Suprapubic skin (tissue), 4 donors: Measurements from ENCODE around the gene PCBP4. TPM values are rescaled to one million over a fixed set of nuclear protein-coding genes. Genes with fewer than 3 reads are reported as not detected.

ENCODE experiments used
- DNase-seq, 2 donors: peaks; one replicate each; pipeline ENCODE4 v3.0.0-alpha.2; 2019; ENCODE audit warnings: low spot score in 2 of 2
- H3K27ac ChIP-seq: fragments of 200-600 bp; sonication (generic); one replicate; pipeline ENCODE4 v1.5.1; 2019
- H3K27me3 ChIP-seq: fragments of 200-600 bp; sonication (generic); one replicate; pipeline ENCODE4 v1.5.1; 2019
- H3K36me3 ChIP-seq: fragments of 200-600 bp; sonication (generic); one replicate; pipeline ENCODE4 v1.5.1; 2019
- H3K4me1 ChIP-seq: fragments of 200-600 bp; sonication (generic); one replicate; pipeline ENCODE4 v1.5.1; 2019
- H3K4me3 ChIP-seq: fragments of 200-600 bp; sonication (generic); one replicate; pipeline ENCODE4 v1.5.1; 2019; ENCODE audit warnings: mild to moderate bottlenecking
- H3K9me3 ChIP-seq: fragments of 200-600 bp; sonication (generic); one replicate; pipeline ENCODE4 v1.5.1; 2019
- EP300 ChIP-seq: sonication (generic); formaldehyde crosslinking; IDR thresholded peaks from one replicate; pipeline ENCODE4 v1.6.1; 2017; ENCODE audit warnings: antibody characterized with exemption
- POLR2A ChIP-seq, 2 donors: fragments of 450-650 bp; IDR thresholded peaks; one replicate each; pipeline ENCODE4 v1.6.1; 2017; ENCODE audit warnings: antibody characterized with exemption in 2 of 2, mild to moderate bottlenecking in 2 of 2, moderate library complexity in 2 of 2
- POLR2AphosphoS5 ChIP-seq, 3 donors: sonication (generic); formaldehyde crosslinking; IDR thresholded peaks; one replicate each; pipeline ENCODE4 v1.6.1; 2017; ENCODE audit warnings: antibody characterized with exemption in 3 of 3
- WGBS: methylation state at CpG from one replicate; pipeline ENCODE4 v1.1.5; 2018; 5-methylcytosine and 5-hydroxymethylcytosine counted together
- total RNA-seq, 4 donors: library from RNA; depleted of rRNA; stranded (reverse); fragments of >200 nt; gene quantifications; one replicate each; pipeline ENCODE4 v1.1.0, GENCODE V29; 2016
- TF ChIP-seq, protein P1 (sequence below), 2 donors: fragments of 200-600 bp in 1 of 2; fragments of 450-650 bp in 1 of 2; sonication (generic) in 1 of 2; IDR thresholded peaks; one replicate each; pipeline ENCODE4 v1.5.1; 2016 to 2019; ENCODE audit warnings: antibody characterized with exemption in 2 of 2, mild to moderate bottlenecking in 1 of 2, moderate library complexity in 1 of 2

The PCBP4 gene
- total RNA-seq, 4 donors from 2014 or later = 24.6 to 32.1 (median 28.6) TPM

DNA sequence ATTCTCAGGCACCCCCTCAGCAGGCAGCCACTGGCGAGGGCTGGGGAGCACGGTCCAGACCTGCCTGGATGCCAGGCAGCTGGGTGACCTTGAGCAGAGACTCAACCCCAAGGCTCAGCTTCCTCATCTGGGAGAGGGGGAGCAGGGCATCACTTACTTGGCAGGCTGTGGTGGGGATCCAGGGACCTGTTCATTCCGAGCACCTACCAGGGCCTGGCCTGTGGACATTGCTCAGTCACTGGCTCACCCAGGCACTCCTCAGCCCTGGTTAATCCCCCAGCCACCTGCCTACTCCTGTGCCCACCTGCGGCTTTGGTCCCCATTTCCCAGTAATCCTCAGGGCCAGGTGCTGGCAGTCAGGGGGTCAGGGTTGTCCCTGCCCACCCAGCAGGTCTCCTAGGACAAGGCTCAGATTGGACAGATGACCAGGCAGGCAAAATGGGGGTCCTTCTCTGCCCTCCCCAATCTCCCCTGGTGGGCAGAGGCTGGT is 37.7 kb upstream of the PCBP4 start:
- no peaks in the 10 kb centered on the region for H3K36me3 ChIP-seq

DNA sequence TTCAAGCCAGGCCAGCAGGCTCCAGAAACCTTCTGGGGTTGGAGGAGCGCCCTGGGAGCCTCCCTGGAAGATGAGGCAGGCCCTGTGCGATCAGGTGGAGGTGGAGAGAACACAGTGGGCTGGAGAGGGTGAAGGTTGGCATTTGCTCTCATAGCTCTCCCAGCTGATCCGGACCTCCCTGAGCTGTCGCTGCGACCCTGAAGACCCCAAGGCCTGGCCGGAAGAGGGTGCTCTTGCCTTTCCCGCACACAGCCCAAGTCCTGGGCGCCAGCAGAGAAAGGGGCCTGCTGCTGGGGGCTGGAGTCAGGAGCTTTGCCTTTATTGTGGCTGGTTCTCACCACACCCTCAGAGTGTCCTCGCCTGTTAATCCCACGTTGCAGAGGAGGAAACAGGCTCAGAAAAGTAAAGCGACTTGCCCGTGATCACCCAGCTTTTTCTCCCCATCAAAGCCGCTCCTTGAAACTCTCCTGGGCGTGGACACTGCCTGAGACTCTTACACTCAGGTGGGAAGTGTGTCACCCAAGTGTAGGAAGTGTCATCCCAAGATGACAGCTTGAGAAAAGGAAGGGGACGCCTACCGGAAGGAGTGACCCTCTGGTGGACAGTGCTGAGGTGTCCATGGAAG is 37.0 kb upstream of the PCBP4 start:
- H3K27me3 ChIP-seq = no peaks in the 10 kb centered on the region
- WGBS = 68% methylated on average over 10 of the region's 16 CpGs
- H3K27ac ChIP-seq = no peak overlapping the region
- TF ChIP-seq EP300 (no peak), POLR2A (IDR thresholded peaks at IDR 0.05) (no peak)
- TF ChIP-seq, protein P1, sequence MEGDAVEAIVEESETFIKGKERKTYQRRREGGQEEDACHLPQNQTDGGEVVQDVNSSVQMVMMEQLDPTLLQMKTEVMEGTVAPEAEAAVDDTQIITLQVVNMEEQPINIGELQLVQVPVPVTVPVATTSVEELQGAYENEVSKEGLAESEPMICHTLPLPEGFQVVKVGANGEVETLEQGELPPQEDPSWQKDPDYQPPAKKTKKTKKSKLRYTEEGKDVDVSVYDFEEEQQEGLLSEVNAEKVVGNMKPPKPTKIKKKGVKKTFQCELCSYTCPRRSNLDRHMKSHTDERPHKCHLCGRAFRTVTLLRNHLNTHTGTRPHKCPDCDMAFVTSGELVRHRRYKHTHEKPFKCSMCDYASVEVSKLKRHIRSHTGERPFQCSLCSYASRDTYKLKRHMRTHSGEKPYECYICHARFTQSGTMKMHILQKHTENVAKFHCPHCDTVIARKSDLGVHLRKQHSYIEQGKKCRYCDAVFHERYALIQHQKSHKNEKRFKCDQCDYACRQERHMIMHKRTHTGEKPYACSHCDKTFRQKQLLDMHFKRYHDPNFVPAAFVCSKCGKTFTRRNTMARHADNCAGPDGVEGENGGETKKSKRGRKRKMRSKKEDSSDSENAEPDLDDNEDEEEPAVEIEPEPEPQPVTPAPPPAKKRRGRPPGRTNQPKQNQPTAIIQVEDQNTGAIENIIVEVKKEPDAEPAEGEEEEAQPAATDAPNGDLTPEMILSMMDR (IDR thresholded peaks at IDR 0.05) = peak in 1 of 2 donors; percentile 13
- H3K36me3 ChIP-seq = no peaks in the 10 kb centered on the region
- no peak overlapping the region for H3K4me3 ChIP-seq
- no peak for DNase-seq
- H3K9me3 ChIP-seq = no peaks in the 10 kb centered on the region
- H3K4me1 ChIP-seq = peaks cover 32% of the 10 kb centered on the region

More for the DNA sequence above, 37.7 kb upstream of the PCBP4 start:
- no peaks in the 10 kb centered on the region for H3K9me3 ChIP-seq
- DNase-seq = no peak
- no peak overlapping the region for H3K27ac ChIP-seq
- 100% methylated on average over 1 of the region's 4 CpGs for WGBS
- peaks cover 32% of the 10 kb centered on the region for H3K4me1 ChIP-seq
- TF ChIP-seq EP300 (no peak), POLR2A (IDR thresholded peaks at IDR 0.05) (no peak), POLR2AphosphoS5 (IDR thresholded peaks at IDR 0.05) (no peak)
- TF ChIP-seq, protein P1 (IDR thresholded peaks at IDR 0.05) = no peak
- H3K27me3 ChIP-seq = no peaks in the 10 kb centered on the region
- no peak overlapping the region for H3K4me3 ChIP-seq

DNA sequence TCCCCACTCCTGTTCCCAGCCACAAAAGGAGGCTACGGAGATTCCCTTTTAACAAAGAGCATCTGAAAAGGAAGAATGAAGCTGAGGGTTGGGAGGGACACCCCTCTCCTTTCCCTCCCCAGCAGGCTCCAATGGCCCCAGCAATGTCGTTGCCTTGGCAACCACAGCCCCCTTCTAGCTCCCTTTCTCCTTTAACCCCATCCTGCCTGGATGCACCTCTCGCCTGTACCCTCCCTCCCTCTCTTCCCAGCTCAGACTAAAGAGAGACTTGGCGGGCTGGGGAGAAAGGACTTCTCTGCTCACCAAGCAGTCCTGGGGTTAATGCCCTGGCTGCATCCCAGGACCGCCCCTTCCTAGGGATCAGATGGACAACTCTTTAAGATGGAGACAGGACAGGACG is 35.5 kb upstream of the PCBP4 start:
- TF ChIP-seq EP300 (no peak), POLR2A (IDR thresholded peaks at IDR 0.05) (no peak), POLR2AphosphoS5 (IDR thresholded peaks at IDR 0.05) (no peak)
- TF ChIP-seq, protein P1 (IDR thresholded peaks at IDR 0.05) = no peak
- Histone ChIP-seq H3K27ac (no peak overlapping the region), H3K36me3 (no peaks in the 10 kb centered on the region), H3K27me3 (no peaks in the 10 kb centered on the region), H3K9me3 (no peaks in the 10 kb centered on the region), H3K4me1 (peaks cover 32% of the 10 kb centered on the region), H3K4me3 (no peak overlapping the region)
- 82% methylated on average over 6 of the region's 6 CpGs for WGBS
- no peak for DNase-seq

DNA sequence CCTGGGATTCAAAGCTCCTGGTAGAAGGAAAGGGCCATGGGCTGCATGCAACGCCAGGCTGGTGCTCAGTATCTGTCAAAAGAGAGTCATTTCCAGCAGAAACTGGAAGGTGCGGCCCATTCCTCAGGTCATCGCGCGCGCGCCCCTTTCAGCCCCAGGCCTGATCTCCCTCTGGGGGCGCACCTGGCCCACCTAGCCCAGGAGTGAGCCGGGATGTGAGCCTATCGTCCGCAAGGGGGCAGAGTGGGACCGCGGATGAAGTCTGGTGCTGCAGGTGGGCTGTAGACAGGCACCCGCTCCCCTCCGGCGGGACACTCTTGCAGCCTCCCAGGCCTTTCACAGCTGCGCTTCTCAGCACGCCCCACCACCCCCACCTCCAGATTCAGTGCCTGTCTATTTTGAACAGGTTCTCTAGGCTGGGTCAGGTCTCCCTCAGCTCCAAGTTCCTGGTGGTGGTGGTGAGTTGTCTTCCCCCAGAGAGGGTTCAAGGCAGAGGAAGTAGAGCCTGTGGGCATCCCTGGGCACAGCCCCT is 34.3 kb upstream of the PCBP4 start:
- WGBS = 3% methylated on average over 17 of the region's 18 CpGs
- no peak overlapping the region for H3K27ac ChIP-seq
- DNase-seq = peak; percentile 85 to 87
- no peaks in the 10 kb centered on the region for H3K27me3 ChIP-seq
- TF ChIP-seq EP300 = no peak
- TF ChIP-seq, protein P1 (IDR thresholded peaks at IDR 0.05) = peak; percentile 76 to 81
- no peak for TF ChIP-seq POLR2AphosphoS5 (IDR thresholded peaks at IDR 0.05)
- no peak for TF ChIP-seq POLR2A (IDR thresholded peaks at IDR 0.05)
- peaks cover 31% of the 10 kb centered on the region for H3K4me1 ChIP-seq
- H3K4me3 ChIP-seq = no peak overlapping the region
- H3K9me3 ChIP-seq = no peaks in the 10 kb centered on the region
- H3K36me3 ChIP-seq = no peaks in the 10 kb centered on the region

DNA sequence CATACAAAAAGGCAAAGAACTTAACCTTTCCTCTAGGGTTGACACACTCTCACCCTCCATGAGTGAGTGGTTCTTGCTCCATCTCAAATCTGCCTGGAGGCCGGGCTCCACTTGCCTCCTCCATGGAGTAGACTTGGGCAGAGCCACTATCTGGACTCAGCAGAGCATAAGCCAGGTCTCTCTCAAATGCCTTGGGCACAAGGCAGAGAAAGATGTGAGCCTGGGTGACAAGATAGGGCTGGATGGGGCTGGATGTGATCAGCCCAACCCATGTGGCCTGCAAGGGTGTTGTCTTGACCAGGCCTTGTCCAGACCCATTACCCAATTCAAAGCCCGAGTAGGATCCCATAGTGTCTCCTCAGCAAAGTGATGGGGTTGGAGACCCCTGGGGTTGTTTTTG is 32.6 kb upstream of the PCBP4 start:
- Histone ChIP-seq H3K36me3 (peaks cover under 1% of the 10 kb centered on the region), H3K27me3 (no peaks in the 10 kb centered on the region), H3K27ac (no peak overlapping the region), H3K9me3 (no peaks in the 10 kb centered on the region), H3K4me3 (no peak overlapping the region), H3K4me1 (peaks cover 24% of the 10 kb centered on the region)
- 87% methylated on average over 2 of the region's 2 CpGs for WGBS
- TF ChIP-seq POLR2AphosphoS5 (IDR thresholded peaks at IDR 0.05) (no peak), EP300 (no peak), POLR2A (IDR thresholded peaks at IDR 0.05) (no peak)
- TF ChIP-seq, protein P1 (IDR thresholded peaks at IDR 0.05) = no peak
- no peak for DNase-seq
